ENCODE data around the gene HTATIP2.

DNA sequence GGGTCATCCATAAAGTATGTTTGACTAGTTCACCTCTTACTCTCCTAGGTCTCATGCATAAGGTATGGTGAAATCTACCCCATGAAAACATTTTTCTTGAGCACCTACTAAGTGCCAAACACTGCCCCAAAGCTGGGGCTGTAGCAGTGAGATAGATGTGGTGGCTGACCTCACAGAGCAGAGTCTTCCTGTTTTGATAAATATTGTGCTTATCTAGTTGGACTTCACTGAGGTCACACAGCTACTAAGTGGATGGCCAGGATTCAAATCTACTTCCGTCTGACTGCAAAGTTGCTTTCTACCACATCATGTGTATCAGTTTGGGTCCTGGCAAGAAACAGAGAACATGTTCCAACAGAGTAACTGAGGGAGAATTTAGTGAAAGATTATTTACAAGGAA is 6.4 kb upstream of the HTATIP2 start:
- TF ChIP-seq POLR2A (IDR thresholded peaks at IDR 0.05; ENCODE audit: low read length) = no peak
- no peak for TF ChIP-seq GATA1 (IDR thresholded peaks at IDR 0.05; ENCODE audit: low read depth, low read length)
